ENCODE measurements around the gene ABHD6. TPM values are rescaled to one million over a fixed set of nuclear protein-coding genes. Genes with fewer than 3 reads are reported as not detected.

Gene ABHD6
- total and polyA plus RNA-seq, 9 of the 15 experiments (the other 6 are each of a cell fraction or from before 2014, with no cell fraction given), result 0.53 to 3.6 (median 2.5) TPM

- TF ChIP-seq MCM5 (IDR thresholded peaks at IDR 0.05; ENCODE audit: low read depth), result no peak
- TF ChIP-seq, protein P1, sequence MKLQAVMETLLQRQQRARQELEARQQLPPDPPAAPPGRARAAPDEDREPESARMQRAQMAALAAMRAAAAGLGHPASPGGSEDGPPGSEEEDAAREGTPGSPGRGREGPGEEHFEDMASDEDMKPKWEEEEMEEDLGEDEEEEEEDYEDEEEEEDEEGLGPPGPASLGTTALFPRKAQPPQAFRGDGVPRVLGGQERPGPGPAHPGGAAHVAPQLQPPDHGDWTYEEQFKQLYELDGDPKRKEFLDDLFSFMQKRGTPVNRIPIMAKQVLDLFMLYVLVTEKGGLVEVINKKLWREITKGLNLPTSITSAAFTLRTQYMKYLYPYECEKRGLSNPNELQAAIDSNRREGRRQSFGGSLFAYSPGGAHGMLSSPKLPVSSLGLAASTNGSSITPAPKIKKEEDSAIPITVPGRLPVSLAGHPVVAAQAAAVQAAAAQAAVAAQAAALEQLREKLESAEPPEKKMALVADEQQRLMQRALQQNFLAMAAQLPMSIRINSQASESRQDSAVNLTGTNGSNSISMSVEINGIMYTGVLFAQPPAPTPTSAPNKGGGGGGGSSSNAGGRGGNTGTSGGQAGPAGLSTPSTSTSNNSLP (IDR thresholded peaks at IDR 0.05; ENCODE audit: borderline replicate concordance, low read depth, low read length), result no peak
- TF ChIP-seq, protein P2, sequence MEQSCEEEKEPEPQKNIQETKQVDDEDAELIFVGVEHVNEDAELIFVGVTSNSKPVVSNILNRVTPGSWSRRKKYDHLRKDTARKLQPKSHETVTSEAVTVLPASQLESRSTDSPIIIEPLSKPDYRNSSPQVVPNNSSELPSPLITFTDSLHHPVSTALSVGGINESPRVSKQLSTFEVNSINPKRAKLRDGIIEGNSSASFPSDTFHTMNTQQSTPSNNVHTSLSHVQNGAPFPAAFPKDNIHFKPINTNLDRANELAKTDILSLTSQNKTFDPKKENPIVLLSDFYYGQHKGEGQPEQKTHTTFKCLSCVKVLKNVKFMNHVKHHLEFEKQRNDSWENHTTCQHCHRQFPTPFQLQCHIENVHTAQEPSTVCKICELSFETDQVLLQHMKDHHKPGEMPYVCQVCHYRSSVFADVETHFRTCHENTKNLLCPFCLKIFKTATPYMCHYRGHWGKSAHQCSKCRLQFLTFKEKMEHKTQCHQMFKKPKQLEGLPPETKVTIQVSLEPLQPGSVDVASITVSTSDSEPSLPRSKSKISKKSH (CRISPR knock-in tag; IDR thresholded peaks at IDR 0.05), result no peak
- no peak for TF ChIP-seq EWSR1 (IDR thresholded peaks at IDR 0.05; ENCODE audit: borderline replicate concordance, low read depth, partially characterized antibody)
- no peak for TF ChIP-seq ZNF41 (CRISPR knock-in tag; conservative IDR thresholded peaks at IDR 0.05)
- no peak for TF ChIP-seq RBM34 (IDR thresholded peaks at IDR 0.05; ENCODE audit: borderline replicate concordance, insufficient read depth, low read length)
- TF ChIP-seq ZNF57 (CRISPR knock-in tag; IDR thresholded peaks at IDR 0.05), result no peak
- no peak for TF ChIP-seq BCOR (IDR thresholded peaks at IDR 0.05)
These were observed 47.3 kb upstream of the ABHD6 start (continued) for GRCh38 chr3:58190291-58190690.

GRCh38 chr3:58190882-58191281, 46.7 kb upstream of the ABHD6 start:
- FAIRE-seq (no peak), ATAC-seq (no peak), DNase-seq (ENCODE audit: extremely low read depth in 1 of 4, low spot score in 3 of 4) (no peak)
- no peaks in the 10 kb centered on the region for H3K9me3 ChIP-seq (replicated peaks; ENCODE audit: control insufficient read depth, insufficient read depth, low read depth, low read length)
- no peaks in the 10 kb centered on the region for H3K9me1 ChIP-seq (ENCODE audit: control insufficient read depth, insufficient read depth, low read length)
- H3K79me2 ChIP-seq (ENCODE audit: control insufficient read depth, insufficient read depth, low read length), result no peaks in the 10 kb centered on the region
- intact Hi-C loops (cut with micrococcal nuclease), result no loop called here
- H3K36me3 ChIP-seq (ENCODE audit: control insufficient read depth, insufficient read depth, low read length), result no peaks in the 10 kb centered on the region
- H3K9ac ChIP-seq (ENCODE audit: insufficient read depth in 1 of 2, low read depth in 2 of 2, low read length in 2 of 2), result no peak overlapping the region
- H2AFZ ChIP-seq (ENCODE audit: low read depth, low read length), result no peak overlapping the region
- WGBS (ENCODE audit: insufficient coverage, low coverage, missing lambda C conversion rate), result 27% methylated on average over 4 of the region's 4 CpGs
- no peaks in the 10 kb centered on the region for H4K20me1 ChIP-seq (replicated peaks; ENCODE audit: control insufficient read depth, insufficient read depth, low read length)
- POLR2A ChIA-PET, result interaction anchor here (0.6 kb wide), 1 partner anchor 13 kb away, joined by 3 read pairs; no protein-coding TSS in a partner anchor
- H3K4me1 ChIP-seq (replicated peaks in 1 of 2; ENCODE audit: control insufficient read depth in 2 of 2, insufficient read depth in 2 of 2, low read length in 2 of 2), result peaks cover 4 to 13% of the 10 kb centered on the region in 2 experiments
- H3K4me3 ChIP-seq, result no peak overlapping the region
- H3K27ac ChIP-seq (ENCODE audit: extremely low read depth, low read depth, low read length), result no peak overlapping the region
- H3K27me3 ChIP-seq (ENCODE audit: control insufficient read depth in 2 of 2, insufficient read depth in 2 of 2, low read length in 2 of 2), result no peaks in the 10 kb centered on the region
- CTCF ChIA-PET (ENCODE audit: low intra/inter-chr PET ratio), result interaction anchor here (0.6 kb wide), 1 partner anchor 37 kb away, joined by 4 read pairs; no protein-coding TSS in a partner anchor
- in situ Hi-C loops (cut with MboI), result no loop called here
- no TSS peak for BruUV-seq (replicated peaks)
- H3K4me2 ChIP-seq (ENCODE audit: insufficient read depth, low read length), result no peak overlapping the region
- no peak for TF ChIP-seq FUS (optimal IDR thresholded peaks at IDR 0.05; ENCODE audit: low read depth, low read length)

Measured in K562 (cell line).